HK-2 (cell line): ENCODE results near the gene GNG4.
"Not testable (repeated sequence)": the region's sequence is repeated elsewhere in the genome, so short reads cannot be mapped to it uniquely, and the experiment has no call there.

Experiments
- DNase-seq: peaks from one replicate; pipeline ENCODE4 v3.0.0-alpha.2; 2018; ENCODE audit not compliant: unreplicated experiment

GNG4 gene

DNA sequence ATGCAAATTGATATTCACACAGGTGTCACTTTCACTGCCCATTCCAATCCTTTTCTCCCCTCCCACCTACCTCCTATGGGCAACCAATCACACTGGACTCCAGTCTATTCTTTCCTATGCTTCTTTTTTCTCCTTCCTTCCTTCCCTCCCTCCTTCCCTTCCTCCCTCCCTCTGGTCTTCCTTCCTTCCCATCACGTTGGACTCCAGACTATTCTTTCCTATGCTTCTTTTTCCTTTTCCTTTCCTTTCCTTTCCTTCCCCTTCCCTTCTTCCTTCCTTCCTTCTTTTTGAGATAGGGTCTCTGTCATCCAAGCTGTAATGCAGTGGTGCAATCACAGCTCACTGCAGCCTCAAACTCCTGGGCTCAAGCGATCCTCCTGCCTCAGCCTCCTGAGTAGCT lies 64.6 kb downstream of the GNG4 start:
- DNase-seq, result no peak

DNA sequence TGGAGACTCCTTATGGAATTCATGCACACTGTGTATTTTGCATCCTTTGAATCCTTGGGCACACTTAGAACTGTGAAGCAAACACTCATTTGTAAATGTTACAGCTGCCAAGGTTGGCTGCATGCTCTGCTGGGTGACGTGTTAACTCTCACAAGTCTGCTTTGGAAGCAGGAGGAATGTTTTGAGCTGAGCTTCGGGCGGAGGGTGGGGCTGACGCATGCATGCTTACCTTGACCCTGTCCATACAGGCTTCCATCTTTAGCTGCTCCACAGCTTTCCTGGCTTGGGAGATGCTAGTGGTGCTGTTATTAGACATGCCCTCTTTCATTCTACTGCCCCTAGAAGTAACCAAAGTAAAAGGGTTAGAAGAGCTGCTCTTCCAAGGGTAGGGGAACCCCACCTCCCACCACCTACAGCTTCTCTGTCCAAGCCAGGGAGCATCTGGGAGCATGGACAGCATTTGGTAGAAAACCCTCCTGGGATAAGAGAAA lies 66.0 kb downstream of the GNG4 start:
- DNase-seq, result no peak

DNA sequence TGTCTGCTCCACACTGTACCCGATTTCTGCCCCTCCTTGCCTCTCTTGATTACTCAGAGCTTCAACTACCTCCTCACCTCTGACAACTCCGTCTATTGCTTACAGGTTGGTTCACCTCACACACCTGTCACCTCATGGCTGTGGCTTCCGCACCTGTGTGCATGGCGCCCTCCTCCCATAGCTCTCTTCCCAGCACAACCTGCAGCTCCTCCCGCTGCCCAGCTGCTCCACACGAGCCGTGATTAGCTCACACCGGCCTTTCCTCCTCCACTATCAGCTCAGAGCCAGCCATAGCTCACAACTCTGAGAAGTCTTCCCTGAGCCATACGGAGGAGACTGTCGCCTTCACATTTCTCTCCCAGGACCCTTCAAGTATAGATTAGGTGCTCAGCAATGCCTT lies 67.5 kb downstream of the GNG4 start:
- DNase-seq, result no peak

DNA sequence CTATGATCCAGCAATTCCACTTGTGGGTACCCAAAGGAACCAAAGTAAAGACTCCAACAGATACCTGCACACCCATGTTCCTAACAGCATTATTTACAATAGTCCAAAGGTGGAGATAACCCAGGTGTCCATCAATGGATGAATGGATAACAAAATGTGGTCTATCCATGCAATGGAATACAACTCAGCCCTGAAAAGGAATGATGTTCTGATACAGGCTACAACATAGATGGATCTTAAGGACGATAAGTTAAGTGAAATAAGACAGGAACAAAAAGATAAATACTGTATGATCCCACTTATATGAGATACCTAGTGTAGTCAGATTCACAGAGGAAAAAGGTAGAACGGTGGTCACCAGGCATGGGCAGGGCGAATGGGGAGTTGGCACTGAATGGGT lies 69.7 kb downstream of the GNG4 start:
- no peak for DNase-seq

DNA sequence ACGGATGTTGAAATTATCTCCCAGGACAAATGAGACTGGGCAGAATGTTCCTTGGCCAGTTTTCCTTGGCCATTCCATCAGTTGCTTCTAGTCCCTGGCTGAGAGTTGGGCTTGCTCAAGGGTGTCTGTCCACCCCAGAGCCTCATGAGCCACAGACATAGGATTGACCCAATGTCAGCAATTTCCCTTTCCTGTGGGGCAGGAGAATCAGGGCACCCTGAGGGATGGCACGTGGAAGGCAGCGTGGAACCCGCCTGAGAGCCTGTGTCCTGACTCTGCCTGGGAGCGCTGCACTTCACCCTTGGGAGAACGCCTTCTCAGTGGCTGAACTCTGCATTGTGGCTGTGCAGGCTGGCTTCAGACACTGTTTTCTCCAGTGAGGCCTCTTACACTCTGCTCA lies 74.0 kb downstream of the GNG4 start:
- DNase-seq, result no peak

DNA sequence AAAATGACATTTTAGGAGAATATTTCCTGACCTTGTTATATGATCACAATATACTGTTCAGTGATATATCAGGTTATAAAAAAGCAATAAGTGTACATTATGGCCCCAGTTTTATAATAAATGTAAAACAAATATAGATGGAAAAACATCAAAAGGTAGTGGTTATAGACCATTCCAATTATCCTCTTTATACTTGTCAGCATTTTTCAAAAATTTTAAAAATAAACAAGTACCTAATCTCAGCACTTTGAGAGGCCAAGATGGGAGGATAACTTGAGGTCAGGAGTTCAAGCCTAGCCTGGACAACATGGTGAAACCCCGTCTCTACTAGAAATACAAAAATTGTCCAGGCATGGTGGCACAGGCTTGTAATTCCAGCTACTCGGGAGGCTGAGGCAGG lies 75.7 kb downstream of the GNG4 start:
- DNase-seq, result no peak

DNA sequence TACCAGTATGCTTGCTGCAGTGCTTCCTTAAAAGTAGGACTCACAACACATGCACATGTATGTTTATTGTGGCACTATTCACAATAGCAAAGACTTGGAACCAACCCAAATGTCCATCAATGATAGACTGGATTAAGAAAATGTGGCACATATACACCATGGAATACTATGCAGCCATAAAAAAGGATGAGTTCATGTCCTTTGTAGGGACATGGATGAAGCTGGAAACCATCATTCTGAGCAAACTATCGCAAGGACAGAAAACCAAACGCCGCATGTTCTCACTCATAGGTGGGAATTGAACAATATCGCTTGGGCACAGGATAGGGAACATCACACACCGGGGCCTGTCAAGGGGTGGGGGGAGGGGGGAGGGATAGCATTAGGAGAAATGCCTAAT lies 76.6 kb downstream of the GNG4 start:
- not testable (repeated sequence) for DNase-seq

DNA sequence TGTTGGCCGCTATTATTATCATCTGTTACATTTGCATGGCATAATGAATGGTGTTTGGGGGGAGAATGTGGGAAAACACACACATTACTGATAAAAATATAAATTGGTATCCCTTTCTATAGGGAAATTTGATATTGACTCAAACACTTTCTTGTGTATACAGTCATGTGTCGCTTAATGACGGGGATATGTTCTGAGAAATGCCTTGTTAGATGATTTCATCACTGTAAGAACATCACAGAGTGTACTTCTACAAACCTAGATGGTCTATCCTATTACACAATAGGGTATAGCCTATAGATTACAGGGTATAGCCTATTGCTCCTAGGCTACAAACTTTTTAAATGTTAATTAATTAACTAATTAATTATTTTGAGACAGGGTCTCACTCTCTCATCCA lies 78.1 kb downstream of the GNG4 start:
- no peak for DNase-seq

DNA sequence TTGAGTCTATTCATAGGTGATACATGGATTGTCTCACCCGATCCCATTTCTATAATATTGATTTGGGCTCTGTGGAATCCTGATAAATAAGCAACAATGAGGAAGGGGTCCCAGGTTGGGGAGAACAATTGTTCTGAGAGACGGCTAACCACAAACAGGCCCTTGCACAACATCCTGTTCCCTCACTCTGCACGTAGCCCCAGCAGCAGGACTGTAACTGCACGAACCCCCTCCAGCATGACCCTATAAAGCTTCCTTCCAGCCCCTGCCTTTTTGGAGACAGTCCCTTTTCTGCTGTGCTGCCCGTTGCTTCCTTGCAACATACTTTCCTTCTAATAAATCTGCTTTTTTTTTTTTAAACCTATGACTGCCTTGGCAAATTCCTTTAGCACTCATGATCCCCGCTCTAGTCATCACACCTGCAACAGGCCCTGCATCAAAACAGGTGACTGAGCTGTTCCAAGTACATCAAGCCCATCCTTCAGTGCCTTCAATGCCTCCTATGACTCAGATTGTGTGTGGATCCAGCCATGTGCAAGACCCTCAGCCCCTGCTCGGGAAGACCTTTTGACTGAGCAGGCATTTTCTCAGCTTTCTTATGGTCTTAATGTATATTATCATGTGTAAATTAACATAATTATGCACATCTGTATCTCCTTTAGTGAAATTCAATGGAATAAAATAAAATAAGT lies 81.6 kb downstream of the GNG4 start:
- DNase-seq, result no peak

DNA sequence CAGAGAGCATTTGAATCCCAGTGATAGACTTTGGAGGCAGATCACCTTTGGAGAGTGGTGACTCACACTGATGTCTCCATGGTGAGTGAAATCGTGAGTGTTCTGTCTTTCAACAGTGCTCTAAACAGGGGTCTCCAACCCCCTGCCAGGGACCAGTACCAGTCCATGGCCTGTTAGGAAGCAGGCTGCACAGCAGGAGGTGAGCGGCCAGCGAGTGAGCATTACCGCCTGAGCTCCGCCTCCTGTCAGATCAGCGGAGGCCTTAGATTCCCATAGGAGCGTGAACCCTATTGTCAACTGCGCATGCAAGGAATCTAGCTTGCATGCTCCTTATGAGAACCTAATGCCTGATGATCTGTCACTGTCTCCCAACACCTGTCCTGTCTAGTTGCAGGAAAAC lies 83.5 kb downstream of the GNG4 start:
- no peak for DNase-seq

DNA sequence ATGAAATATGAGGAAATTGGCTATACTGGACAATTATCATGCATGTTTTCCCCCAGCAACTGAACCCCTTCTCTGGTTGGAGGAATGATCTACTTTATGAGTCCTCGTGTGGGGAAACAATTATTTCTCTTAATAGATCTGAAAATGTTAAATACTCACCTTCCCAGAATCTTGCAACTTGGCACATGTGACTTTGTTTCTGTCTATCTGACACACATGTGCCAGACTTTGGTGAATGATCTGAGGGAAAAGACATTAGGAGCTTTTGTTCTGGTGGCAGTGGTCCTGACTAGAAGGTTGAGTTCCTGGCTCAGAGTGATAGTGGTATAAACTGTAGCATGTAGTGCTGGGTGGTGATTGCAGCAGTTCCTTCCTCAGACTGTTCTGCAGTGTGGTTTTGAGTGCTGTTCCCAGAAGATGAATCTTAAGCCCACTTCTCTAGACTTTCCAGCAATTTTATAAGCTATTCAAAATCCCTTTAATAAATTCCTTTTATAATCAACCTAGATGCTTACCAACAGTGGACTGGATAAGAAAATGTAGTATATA lies 86.0 kb downstream of the GNG4 start:
- no peak for DNase-seq

DNA sequence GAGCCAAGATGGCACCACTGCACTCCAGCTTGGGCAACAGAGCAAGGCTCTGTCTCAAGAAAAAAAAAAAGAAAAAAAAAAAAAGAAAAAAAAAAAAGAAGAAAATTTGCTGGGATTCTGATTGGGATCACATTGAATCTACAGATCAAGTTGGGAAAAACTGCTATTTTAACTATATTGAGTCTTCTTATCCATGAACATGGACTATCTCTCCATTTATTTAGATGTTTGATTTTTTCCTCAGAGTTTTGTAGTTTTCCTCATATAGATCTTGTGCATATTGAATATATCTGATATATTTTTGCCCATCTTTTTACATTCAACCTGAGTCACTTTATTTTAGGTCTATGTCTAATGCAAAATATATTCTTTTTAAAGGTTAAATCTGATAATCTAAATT lies 87.0 kb downstream of the GNG4 start:
- no peak for DNase-seq

DNA sequence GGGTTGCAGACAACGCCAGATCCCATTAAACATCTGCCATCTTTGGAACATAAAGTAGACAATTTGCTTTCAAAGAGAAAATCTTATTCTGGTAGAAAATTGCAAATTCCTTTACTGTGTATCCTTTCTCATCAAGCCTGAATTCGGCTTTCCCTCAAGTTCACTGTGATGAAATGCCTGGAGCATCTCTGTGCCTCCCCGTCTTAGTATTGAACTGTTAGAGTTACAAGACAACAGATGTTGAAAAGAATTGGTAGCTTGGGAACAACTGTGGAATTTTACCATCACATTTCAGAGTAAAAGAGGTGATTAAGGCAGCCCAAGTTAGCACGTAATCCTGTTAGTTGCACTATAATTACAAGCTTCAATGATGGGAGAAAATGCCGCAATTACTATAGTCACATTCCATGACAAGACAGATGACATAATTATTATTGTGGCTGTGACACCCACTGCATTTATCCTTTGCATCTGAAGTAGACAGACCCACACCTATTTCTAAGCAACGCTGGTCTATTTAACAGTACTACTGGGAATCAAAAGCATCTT lies 90.9 kb downstream of the GNG4 start:
- DNase-seq, result no peak

DNA sequence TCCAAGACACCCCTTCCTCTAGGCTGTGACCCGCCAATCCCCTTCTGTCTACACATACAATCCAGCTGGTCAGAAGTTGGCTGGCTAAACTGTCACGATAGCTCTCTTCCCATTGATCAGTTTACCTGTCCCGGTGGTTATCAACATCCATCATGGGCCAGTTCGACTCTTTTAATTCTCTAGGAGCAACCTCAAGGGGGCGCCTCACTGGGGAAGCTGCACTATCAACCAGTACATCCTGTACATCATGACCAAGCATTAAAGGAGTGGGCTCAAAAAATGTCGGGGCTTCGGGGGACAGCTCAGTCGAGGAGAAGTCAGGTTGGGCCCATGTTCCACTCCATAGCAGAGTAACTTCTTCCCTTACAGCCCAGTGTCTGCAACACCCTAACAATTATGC lies 92.1 kb downstream of the GNG4 start:
- no peak for DNase-seq

DNA sequence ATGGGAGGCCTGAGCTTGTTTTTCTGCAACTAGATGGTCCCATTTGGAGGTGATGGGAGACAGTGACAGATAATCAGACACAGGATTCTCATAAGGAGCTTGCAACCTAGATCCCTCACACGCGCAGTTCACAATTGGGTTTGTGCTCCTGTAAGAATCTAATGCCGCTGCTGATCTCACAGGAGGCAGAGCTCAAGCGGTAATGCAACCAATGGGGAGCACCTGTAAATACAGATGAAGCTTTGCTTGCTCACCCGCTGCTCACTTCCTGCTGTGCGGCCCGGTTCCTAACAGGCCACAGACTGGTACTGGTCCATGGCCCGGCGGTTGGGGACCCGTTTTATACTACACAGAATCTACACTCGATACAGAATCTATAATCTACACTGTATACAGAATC lies 92.8 kb downstream of the GNG4 start:
- no peak for DNase-seq

DNA sequence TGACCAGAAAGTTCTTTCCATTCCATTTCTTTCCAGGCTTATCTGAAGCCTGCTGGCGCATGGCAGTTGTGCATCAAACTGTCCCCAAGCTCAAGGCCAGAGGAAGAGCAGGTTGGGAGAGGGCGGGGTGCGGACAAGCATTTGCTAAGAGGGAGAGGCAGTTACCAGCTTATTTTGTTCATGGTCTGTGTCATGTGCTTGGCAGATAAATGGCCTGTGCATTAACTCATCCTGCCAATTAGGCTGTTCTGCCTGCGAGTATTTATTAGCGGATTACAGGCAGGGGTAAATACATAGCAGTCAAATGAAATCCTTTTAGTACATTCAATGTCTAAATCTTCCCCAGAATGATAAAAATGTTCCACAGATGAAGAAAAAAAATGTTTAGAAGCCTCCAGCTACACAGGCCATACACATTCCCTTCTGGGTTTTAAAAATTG lies 96.5 kb downstream of the GNG4 start:
- no peak for DNase-seq

DNA sequence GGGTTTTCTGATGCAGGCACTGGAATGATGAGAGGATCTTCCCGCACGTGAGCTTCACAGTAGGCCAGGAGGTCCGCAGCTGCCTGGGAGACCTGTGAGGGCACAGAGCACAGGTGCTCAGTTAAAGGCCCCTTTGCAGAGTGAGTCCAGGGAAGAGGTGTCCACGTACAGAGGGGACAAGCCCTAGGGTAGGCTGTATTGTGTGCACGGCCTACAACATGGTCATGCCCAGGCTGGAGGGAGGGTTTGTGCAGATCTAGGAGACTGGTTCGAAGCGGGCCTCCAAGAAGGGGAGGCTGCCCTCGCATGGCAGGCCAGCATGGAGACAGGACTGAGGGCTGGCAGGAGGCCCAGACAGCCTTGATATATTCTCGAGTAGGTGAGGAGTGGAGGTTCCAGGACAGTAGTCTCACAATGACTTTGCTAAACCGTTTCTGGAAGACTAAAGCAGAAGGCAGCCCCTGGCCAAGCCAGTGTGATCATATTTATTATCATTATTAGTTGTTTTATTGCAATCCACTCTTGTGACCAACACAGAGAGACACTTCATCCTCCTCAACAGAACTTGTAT lies 97.4 kb downstream of the GNG4 start:
- no peak for DNase-seq

DNA sequence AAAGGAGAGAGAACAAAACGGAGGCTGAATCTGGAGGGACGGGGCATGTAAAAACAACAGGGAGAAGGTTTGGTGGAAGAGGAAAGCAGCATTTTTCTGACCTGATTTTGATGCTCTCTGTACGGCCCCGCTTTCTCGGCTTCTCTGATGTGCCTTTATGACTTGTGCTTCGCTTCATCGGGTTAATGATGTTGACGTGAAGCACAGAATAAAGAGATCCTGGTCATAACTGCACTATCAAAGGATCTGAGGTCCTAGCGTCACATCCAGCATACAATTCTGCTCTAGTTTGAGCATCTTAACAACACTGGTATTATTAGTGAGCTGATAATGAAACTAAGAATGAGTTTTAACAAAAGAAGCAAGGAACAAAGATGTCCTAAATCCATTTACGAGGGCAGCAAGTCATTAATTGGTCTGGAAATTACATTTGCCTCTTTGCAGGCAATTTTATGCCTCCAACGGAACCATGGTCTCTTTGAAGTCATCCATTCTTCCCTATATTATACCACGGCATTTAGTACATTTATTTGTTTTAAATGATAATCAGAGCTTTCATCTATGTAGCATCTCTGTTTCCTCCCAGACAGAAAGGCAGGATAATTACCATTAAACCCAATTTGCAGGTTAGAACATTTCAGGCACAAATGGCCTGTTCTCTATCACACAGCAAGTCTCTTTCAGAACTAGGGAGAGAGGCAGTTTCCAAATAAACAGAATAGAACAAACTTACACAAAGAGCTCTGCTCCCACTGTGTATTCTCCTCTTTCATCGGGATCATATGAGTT lies 100.0 kb downstream of the GNG4 start:
- no peak for DNase-seq

DNA sequence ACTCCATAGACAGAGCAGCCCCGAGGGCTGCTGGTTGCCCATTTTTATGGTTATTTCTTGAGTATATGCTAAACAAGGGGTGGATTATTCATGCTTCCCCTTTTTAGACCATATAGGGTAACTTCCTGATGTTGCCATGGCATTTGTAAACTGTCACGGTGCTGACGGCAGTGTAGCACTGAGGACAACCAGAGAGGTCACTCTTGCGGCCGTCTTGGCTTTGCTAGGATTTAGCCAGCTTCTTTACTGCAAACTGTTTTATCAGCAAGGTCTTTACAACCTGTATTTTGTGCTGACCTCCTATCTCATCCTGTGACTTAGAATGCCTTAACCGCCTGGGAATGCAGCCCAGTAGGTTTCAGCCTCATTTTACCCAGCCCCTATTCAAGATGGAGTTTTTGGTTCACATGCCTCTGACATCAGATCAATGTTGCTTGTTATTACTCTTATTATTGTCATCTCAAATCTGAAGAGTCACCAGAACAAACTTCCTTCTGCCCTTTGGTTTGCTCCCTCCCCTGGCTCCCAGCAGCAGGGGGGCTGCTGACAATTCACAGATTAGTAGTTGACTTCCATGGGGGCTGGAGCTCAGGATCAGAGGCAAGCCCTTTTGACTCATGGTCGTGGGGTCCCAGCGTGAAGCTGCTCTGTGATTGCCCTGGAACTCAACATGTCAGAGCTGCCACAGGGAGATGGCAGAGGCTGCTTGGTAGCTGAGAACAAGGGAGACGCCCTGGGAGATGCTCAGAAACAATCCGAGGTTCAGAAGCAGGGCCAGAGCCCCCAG lies 103.0 kb downstream of the GNG4 start:
- DNase-seq, result not testable (repeated sequence)

DNA sequence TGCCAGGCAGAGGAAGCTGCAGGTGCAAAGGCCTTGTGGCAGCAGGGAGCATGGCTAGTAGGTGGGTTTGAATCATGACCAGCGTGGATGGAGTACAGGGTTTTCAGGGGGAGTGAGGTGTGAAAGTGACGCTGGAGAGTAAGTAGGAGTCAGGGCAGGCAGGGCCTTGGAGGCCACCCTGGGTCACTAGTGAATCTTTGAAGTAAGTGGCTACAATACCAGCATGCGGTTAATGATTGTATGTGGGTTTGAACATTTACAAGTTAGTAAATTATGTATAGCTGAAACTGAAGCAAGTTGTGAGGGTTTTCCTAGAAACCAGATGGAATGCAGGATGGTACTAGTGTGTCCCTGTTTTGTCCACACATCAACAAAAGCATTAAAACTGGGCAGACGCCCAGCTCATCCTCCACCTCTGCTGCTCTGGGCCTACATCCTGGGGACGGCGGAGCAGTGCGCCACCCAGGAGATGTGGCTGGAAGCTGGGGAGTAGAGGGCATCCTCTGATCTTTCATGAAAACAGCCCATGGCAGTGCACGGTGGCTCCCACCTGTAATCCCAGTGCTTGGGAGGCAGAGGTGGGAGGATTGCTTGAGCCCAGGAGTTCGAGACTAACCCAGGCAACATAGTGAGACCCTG lies 104.2 kb downstream of the GNG4 start:
- peak; percentile 28 for DNase-seq

DNA sequence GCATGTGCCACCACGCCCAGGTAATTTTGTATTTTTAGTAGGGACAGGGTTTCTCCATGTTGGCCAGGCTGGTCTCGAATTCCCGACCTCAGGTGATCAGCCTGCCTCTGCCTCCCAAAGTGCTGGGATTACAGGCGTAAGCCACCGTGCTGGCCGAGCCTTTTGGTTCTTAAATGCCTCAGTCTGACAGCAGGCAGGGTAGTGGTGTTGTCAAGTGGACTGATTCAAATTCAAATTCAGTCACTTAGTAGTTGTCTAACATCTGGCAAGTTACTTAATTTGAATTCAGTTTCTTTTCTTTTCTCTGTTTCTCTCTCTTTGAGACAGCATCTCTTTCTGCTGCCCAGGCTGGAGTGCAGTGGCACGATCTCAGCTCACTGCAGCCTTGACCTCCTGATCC lies 106.7 kb downstream of the GNG4 start:
- not testable (repeated sequence) for DNase-seq
